DMS 273 (cell line): ENCODE measurements around the gene CHST15.
"Not testable (repeated sequence)": the region's sequence is repeated elsewhere in the genome, so short reads cannot be mapped to it uniquely, and the experiment has no call there.

ENCODE experiments used
- DNase-seq: peaks from one replicate; lab custom pipeline; 2025; ENCODE audit not compliant: unreplicated experiment; lab: John Stamatoyannopoulos, UW

Gene CHST15

GRCh38 chr10:124124769-124125161 lies 31.4 kb upstream of the CHST15 start:
- DNase-seq, result no peak

- no peak for DNase-seq
Measured at GRCh38 chr10:124124123-124124768, 30.8 kb upstream of the CHST15 start.

GRCh38 chr10:124123156-124123555 lies 29.8 kb upstream of the CHST15 start:
- DNase-seq, result no peak

GRCh38 chr10:124122211-124122610 lies 28.8 kb upstream of the CHST15 start:
- no peak for DNase-seq

- DNase-seq, result no peak
Measured at GRCh38 chr10:124120410-124121061, 27.1 kb upstream of the CHST15 start.

- DNase-seq, result no peak
Measured at GRCh38 chr10:124119946-124120345, 26.5 kb upstream of the CHST15 start.

GRCh38 chr10:124119216-124119615 lies 25.8 kb upstream of the CHST15 start:
- no peak for DNase-seq

- no peak for DNase-seq
Measured at GRCh38 chr10:124117833-124118232, 24.4 kb upstream of the CHST15 start.

GRCh38 chr10:124117511-124117785 lies 24.1 kb upstream of the CHST15 start:
- DNase-seq, result no peak

- DNase-seq, result no peak
Measured at GRCh38 chr10:124116771-124117510, 23.5 kb upstream of the CHST15 start.

- DNase-seq, result no peak
Measured at GRCh38 chr10:124114696-124115095, 21.3 kb upstream of the CHST15 start.

- no peak for DNase-seq
Measured at GRCh38 chr10:124112891-124113580, 19.6 kb upstream of the CHST15 start.

GRCh38 chr10:124110882-124111281 lies 17.5 kb upstream of the CHST15 start:
- no peak for DNase-seq

GRCh38 chr10:124109261-124109660 lies 15.9 kb upstream of the CHST15 start:
- DNase-seq, result no peak

GRCh38 chr10:124107072-124107471 lies 13.7 kb upstream of the CHST15 start:
- DNase-seq, result no peak

- DNase-seq, result no peak
Measured at GRCh38 chr10:124106241-124106879, 13.0 kb upstream of the CHST15 start.

- no peak for DNase-seq
Measured at GRCh38 chr10:124105594-124105993, 12.2 kb upstream of the CHST15 start.

- no peak for DNase-seq
Measured at GRCh38 chr10:124105045-124105444, 11.6 kb upstream of the CHST15 start.

- DNase-seq, result no peak
Measured at GRCh38 chr10:124104011-124104627, 10.7 kb upstream of the CHST15 start.

GRCh38 chr10:124101351-124101750 lies 8.0 kb upstream of the CHST15 start:
- DNase-seq, result no peak

GRCh38 chr10:124100651-124101050 lies 7.3 kb upstream of the CHST15 start:
- DNase-seq, result not testable (repeated sequence)
